Nucleus accumbens (tissue), 56 donors: Measurements from ENCODE around the gene MVD.

ENCODE experiments used
- DNase-seq, 56 donors: peaks; one replicate each; lab custom pipeline; 2025; lab: John Stamatoyannopoulos, UW

MVD gene

GRCh38 chr16:88697831-88698615, 35.1 kb upstream of the MVD start:
- no peak for DNase-seq

- DNase-seq = no peak
Measured at GRCh38 chr16:88697116-88697830, 34.4 kb upstream of the MVD start.

- no peak for DNase-seq
Measured at GRCh38 chr16:88696441-88696840, 33.5 kb upstream of the MVD start.

- DNase-seq = no peak
Measured at GRCh38 chr16:88695753-88696152, 32.9 kb upstream of the MVD start.

- no peak for DNase-seq
Measured at GRCh38 chr16:88695218-88695617, 32.3 kb upstream of the MVD start.

- DNase-seq = no peak
Measured at GRCh38 chr16:88694221-88695087, 31.6 kb upstream of the MVD start.

- DNase-seq = no peak
Measured at GRCh38 chr16:88693420-88694177, 30.7 kb upstream of the MVD start.

- DNase-seq = no peak
Measured at GRCh38 chr16:88692861-88693260, 30.0 kb upstream of the MVD start.

- peak in 12 of 56 donors; percentile 3 to 58 (median 20) for DNase-seq
Measured at GRCh38 chr16:88691924-88692560, 29.2 kb upstream of the MVD start.

GRCh38 chr16:88691129-88691813, 28.4 kb upstream of the MVD start:
- no peak for DNase-seq

- no peak for DNase-seq
Measured at GRCh38 chr16:88690341-88691128, 27.6 kb upstream of the MVD start.

GRCh38 chr16:88688013-88688778, 25.3 kb upstream of the MVD start:
- DNase-seq = peak in 9 of 56 donors; percentile 7 to 66 (median 39)

GRCh38 chr16:88687676-88688012, 24.8 kb upstream of the MVD start:
- DNase-seq = no peak

GRCh38 chr16:88687254-88687576, 24.3 kb upstream of the MVD start:
- no peak for DNase-seq

- peak in 35 of 56 donors; percentile 7 to 80 (median 37) for DNase-seq
Measured at GRCh38 chr16:88686439-88687253, 23.8 kb upstream of the MVD start, which contains the start of gene SNAI3. TSS of gene SNAI3 (minus strand) at chr16:88686507. CDS start at chr16:88686406, 101 bp downstream.

GRCh38 chr16:88686062-88686438, 23.2 kb upstream of the MVD start:
- peak in 8 of 56 donors; percentile 25 to 49 (median 41) for DNase-seq
